HG02571 (cell line): ENCODE results near the gene CCDC60.

ENCODE experiments used
- ATAC-seq: cut with Tn5 transposase; IDR thresholded peaks from one replicate; pipeline ENCODE4 v1.9.1; 2021; ENCODE audit warnings: mild to moderate bottlenecking, moderate library complexity; ENCODE audit not compliant: unreplicated experiment

CCDC60 gene, protein sequence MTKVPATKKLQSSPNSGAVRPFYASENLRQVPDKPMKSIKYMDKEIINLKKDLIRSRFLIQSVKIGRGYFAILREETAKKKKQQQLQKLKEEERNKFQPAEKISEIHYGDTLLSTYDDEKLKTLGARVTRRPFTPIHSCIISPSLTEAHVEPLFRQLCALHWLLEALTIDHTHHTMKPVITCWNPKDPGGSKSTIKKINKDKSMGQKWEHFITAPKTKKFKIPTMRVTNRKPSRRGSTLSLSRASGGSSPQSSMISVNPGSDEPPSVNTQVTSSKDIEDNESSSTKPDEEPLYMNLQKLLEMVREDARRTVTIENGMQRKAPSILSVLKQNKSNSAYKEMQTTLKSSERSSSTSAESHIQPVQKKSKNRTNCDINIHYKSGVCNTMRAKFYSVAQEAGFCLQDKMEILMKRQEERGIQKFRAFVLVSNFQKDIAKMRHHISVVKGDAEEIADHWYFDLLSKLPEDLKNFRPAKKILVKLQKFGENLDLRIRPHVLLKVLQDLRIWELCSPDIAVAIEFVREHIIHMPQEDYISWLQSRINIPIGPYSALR

DNA sequence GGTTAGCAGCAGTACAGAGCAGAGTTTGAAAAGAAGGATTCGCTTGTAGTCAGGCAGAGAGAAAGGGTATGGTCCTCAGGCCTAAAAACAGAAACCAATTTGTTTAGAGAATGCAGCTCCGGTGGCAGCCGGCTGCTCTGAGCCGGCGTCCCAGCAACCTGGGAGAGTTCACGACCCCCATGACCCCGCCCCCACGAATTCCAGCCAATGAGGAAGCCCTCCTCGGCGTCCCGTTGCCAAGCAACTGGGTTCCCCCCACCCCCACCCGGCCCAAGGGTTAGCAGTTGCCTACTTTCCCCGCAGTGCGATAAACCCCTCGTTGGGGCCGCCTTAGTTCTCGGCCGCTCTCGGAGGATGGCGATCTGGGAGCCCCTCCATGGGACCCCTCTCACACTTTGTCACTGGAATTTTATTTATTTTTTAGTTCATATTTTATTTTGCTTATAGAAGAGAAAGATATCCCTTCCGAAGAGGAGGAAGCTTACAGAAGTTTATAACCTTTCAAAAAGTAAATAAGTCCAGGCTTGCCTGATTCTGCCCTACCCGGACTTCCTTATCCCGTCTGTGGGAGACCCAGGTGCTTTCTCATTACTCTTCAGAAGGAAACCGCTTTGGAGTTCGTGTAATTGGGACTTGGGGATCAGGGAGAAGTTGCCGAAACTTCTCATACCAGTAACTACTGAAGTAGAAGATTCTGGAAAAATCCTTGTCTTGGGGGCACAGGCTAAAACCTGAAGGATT is at the start of gene CCDC60:
Gene CCDC60, plus strand, starts transcription at position 300 of the 741 bp plus-strand sequence. CDS start 448 bp downstream, outside the sequence.
- ATAC-seq: no peak

DNA sequence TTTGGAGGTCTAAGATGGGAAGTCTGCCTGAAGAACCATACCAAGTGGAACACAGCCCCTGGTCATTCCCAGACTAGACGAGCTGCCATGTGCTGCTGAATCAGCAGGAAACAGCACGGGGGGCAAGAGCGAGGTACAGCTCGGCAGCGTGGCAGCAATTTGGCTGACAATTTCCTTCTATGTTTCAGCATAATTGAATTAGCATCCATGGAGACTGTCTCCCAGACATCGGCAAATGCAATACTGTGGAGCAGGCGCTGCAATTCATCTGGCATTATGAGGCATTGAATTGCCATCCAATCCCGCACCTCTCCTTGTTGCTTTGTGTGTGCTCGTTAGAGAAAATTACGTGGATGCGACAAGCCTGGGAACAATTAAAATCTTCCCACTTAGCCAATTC is 46.0 kb upstream of the CCDC60 start:
- no peak for ATAC-seq

DNA sequence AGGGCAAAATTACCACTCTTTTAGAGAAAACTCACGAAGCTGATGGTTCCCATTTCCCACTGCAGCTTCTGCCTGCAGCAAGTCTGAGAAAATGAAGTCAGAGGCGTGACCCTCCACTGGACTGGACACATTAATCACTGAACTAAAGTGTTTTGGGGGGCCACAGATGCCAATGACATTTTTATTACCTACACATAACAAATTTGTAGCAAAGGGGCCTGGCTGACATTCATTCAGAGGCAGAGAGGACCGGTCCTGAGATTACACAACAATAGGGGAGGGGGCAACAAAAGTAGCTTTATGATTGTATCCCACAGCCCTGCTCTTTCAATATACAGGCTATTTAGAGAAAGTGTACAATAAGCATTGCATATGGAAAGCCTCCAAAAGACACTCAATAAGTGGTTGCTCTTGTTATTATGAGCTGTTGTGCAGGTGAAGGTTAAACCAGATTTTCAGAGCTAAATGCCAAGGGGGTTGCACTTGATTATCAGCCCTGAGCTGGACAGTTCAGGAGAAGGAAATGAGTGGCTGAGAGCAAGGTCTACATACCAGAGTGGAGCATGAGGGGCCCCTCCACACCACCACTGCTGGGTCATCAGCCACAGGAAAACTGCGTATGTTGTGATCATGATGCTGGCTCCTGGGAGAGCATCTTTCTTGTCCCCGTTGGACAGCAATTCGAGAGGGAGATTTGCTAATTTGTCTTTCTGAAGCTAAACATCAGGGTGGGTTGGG is 41.5 kb upstream of the CCDC60 start:
- ATAC-seq: no peak

DNA sequence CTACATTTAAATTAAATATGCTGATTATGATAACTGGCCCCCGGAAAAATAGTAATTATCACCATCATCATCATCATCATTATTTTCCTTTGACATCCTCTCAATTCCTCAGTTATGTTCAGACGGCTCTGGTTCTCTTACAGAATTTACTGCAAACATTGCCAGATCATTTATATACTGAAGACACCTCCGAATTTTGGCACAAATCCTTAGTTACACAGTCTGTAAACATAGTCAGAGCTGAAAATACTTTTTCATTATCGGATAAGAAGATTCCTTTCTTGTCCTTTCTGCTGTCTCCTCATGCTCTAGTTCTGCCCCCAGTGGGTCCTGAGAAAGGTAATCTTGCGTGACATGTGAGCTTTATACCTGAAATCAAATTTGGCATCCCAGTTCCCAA is 40.3 kb upstream of the CCDC60 start:
- ATAC-seq: no peak

DNA sequence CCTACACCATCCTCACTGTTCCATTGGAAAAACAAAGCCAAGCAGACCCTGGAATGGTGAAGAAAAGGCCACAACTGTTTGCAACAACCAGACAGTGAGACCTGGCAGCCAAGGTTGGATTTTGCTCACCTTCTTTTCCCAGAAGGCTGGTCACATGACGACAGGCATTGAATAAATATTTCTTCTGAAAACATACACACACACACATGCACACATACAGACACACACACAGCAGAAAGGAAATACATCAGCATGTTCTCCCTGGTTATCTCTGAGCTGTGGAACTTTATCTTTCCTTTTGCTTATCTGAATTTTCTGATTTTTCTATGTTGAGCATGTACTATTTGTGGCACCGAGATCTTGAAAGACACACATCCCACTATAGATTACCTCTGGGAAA is 38.0 kb upstream of the CCDC60 start:
- no peak for ATAC-seq

DNA sequence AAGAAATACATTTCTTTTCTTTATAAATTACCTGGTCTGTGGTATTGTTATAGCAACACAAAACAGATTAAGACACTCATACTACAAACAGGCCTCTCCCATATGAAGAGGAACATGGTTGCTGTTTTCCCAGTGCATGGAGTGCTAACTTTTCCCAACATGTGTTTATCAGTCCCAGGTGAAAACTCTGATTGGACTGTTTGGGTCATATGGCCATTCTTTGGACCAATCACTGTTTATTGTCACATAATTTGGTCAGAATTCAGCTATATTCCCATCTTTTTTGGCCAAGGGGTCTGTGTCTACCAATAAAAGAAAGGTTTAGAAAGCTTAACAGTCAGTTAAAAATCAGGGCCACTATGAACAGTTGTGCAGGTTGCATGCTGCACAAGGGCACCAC is 35.4 kb upstream of the CCDC60 start:
- no peak for ATAC-seq

DNA sequence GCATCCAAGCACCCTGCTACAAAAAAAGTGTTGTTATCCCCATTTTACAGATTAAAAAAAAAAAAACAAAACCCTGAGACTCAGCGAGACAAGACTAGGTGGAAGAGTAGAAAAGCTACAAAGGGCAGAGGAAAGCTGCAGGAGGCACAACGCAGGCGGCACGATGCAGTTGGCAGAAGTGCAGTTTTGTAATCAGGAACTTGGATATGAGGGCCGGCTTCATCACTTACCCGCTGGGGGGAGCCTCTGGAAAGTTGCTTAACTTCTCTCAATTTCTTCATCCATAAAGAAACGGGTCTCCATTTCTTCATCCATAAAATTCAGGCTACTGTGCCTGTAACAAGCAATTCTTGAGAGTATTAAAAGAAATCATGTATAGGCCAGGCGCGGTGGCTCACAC is 33.1 kb upstream of the CCDC60 start:
- no peak for ATAC-seq

DNA sequence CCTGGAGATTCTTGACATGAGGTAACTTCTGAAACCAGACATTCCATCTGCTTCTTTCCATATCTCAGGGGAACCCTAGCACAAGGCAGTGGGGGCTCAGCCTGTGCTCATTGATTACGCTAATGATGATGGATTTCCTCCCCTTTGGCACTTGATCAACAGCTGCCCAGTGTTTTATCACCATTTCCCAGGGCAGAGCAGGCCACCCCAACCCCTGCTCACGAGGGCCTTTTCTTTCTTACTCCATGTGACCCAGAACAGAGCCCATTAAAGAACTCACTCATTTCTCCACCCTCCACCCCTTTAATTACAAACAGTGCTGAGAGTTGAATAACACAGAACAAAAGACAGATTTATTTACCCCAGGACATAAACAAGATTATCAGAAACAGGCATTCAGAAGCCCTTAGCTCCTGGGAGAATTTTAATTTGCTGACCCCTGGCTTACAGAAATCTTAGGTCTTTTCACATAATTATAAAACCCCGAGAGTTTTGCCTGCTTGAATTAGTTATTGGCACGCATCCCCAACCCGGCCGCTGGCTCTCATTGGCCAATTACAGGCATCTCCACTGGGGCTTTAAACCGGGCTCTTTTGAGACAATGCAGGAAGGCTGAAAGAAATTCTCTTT is 32.0 kb upstream of the CCDC60 start:
- no peak for ATAC-seq

DNA sequence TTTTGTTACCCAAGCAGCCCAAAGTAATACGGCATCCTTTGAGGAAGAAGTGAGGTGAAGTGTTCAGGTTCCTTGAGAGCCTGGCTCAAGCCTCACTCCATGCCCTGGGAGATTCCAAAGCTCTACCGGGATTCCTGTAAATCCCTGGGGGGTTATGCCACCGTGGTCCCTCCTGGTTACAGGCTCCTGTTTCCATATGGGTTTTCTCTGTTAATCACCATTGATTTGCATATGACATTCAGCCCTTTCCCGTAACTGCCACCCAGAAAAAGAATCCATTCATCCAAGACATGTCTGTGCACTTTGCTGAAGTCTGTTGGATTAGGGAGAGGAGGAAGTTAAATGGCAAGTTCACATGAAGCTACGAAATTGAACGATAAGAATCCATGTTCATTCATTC is 27.9 kb upstream of the CCDC60 start:
- ATAC-seq: no peak

DNA sequence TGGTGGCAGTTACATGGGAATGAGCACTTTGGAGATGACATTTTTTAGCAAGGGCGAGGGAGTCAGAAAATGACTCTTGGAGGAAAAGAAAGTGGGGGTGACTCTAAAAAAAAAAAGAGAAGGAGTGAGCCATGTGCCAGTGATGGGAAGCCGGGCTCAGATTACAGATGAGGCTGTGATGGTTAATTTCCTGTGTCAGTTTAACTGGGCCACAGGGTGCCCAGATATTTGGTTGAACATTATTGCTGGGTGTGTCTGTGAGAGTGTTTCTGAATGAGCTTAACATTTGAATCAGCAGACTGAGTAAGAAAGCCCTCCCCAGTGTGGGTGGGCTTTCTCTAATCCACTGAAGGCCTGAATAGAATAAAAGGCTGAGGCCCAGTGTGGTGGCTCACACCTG is 26.8 kb upstream of the CCDC60 start:
- no peak for ATAC-seq

DNA sequence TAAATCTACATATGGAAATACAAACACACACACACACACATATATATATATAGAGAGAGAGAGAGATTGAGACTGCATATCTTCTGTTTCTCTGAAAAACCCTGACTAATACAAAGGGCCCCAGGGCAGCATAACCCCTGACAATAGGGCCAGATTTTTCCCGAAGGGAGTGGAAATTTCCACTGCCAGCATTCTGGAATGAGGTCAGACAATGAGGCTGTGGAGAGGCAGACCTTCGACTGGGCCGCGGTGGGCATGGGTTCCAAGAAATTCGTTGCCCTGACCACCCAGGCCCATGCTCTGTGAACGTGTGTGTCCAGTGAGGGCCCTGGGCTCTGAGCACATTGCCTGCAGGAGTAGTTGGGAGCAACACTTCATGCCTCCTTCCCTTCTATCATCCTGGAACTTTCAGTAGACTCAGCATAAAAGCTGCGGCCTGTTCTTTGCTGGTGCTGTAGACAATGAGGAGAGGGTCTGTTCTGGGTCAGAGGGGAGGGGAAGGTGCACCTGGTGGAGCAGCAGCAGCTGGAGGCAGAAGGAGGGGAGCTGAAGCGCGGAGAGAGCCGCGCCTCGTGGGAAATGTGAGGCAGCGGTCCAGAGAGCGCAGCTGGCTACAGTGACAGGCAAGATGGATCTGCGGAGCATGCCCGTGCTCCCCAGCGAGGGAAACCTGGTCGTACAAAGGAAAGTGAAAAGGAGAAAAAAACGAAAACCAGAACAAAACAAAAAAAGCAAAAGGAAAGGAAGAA is 25.6 kb upstream of the CCDC60 start:
- no peak for ATAC-seq

DNA sequence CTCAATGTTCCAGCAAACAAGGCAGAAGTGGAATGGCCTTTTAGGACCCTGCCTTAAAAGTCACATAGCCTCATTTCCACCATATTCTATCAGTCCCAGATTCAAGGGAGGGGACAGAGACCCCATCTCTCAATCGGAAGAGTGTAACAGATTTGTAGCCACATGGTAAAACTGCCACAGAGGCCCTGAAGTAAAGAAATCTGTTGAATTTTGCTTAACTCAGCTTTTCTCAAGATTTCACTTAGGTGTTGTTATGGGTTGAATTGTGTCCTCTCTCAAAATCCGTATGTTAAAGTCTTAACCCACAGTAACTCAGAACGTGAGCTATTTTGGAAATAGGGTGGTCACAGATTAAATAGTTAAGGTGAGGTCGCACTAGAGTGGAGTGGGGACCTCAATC is 22.7 kb upstream of the CCDC60 start:
- no peak for ATAC-seq

DNA sequence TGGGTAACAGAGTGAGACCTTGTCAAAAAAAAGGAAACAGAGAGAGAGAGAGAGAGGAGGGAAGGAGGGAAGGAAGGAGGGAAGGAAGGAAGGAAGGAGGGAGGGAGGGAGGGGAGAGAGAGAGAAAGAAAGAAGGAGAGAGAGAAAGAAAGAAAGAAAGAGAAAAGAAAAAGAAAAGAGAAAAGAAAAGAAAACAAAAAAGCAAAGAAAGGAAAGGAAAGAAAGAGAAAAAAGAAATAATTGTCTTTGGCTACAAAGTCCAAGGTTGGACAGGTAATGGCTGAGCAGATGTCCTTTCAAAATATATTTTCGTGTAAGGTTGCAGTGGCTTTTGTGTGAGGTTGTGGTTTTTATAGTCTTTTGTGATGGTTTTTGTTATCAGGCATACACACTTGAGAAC is 21.6 kb upstream of the CCDC60 start:
- ATAC-seq: no peak

DNA sequence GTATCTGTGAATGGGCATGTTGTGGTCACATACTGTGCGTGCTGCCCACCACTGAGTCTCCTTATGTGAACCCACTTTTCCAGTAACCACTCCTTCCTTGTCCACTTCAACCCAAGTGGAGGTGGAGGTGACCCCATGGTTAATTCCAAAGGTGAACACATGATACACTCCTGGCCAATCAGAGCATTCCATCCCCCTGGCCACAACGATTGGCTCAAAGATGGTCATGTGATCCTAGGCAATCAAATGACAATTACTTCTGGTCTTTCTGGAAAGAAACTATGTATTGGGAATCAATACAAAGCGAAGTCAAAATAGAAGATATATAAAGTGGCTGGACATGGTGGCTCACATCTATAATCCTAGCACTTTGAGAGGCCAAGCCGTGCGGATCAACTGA is 20.2 kb upstream of the CCDC60 start:
- ATAC-seq: no peak

DNA sequence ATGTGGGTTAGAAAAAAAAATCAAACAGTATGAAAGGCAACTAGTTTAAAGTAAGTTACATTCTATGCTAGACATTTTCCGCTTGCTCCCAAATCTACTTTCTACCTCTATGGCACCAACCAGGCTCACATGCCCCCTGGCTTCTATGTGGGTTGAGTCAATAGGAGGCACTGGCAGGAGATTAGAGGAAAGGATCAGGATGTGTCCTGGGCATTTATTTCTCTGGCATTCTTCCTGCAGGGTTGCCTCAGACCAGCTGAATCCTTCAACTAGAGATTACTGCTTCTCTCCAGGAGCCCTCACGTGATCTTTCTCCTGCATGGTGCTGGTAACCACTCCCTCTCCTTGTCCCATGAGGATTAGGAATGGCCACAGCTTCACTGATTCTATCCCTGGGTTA is 14.9 kb upstream of the CCDC60 start:
- ATAC-seq: no peak

DNA sequence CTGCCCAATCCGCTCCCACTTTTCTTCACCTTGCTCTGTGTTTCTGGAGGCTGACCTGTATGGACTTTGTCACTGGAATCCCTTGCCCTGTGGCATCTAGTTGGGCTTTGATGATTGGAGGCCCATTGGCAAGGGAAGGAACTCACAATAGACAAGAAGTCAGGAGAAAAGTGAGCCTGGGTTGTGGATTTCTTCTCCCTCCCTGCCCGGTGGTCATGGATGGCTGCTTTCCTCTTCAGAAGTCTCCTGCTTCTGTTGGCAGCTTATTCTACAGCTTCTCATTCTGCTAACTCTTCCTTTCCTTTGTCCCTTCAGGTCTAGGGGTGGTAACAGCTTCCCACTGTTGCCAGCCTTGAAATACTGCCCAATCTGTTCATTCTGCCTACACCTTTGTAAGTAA is 13.9 kb upstream of the CCDC60 start:
- no peak for ATAC-seq

DNA sequence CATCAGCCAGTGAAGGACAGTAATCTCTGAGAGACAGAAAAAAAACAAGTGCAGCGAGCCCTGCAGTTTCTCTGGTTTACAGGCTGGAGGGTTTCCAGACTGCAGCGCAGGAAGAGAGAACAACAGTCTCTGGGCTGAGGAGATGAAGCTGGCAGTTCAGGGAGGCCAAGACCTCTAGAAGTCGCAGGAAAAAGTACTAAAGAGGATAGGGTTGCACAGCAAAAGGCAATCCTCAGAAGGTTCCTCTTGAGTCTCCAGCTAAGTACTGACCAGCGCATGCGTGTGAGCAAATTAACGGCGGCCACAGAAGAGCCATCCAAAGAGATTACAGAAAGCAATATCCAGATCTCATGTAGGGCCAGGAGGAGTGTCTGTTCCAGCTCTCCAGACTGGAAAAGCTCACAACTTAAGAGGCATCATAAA is 12.2 kb upstream of the CCDC60 start:
- ATAC-seq: no peak

DNA sequence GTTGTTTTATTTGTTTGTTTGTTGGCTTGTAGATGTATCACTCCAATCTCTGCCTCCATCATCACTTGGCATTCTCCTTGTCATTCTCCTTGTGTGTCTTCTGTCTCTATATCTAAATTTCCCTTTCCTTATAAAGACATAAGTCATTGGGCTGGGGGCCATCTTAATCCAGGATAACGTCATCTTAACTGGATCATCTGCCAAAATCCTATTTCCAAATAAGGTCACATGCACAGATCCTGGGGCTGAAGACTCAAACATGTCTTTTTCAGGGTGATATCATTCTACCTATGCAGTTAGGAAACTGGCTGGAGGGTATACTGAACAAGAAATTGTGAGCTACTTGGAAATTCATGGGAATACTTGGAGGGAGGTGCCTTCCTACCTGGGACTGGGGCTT is 8.7 kb upstream of the CCDC60 start:
- ATAC-seq: no peak

DNA sequence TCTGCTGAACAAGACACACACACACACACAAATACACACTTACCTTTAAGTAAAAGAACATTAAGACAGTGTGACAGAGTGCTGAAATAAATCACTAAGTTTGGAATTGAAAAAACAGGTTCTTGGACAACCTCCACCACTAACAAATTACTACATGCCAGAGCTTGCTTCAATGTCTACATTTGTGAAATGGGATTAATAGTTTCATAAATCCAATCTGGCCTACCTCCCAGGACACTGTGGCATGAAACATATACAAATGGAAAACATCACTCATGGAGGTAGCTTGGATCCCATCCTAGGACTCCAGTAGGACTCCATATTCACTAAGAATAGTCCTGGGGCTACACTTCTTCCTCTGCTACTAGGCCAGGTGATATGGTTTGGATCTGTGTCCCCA is 8.2 kb upstream of the CCDC60 start:
- ATAC-seq: no peak

DNA sequence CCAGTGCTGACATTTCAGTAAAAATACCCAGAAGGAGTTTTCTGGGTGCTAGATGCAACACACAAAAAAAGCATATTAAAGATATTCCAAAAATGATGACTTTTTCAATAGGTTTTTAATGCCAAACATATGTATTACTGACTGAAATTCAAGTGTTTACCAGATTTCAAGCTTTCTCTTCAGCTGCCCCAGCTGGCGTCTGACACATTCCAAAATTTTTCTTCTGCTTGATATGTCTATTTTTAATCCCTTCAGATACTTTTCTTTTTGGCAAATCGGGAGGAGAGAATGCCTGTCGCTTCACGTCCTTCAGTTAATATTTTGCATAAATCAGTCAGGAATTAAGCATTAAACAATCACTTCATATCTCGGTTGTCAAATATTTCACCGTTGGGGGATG is 7.1 kb upstream of the CCDC60 start:
- ATAC-seq: no peak
